Loucy (cell line): ENCODE measurements around the gene APC2.
"Not testable (repeated sequence)": the region's sequence is repeated elsewhere in the genome, so short reads cannot be mapped to it uniquely, and the experiment has no call there.

Experiments
- H2AFZ ChIP-seq: fragments of 200-600 bp; sonication (generic); 2 replicates; pipeline ENCODE4 v1.6.0; 2016; ENCODE audit warnings: antibody characterized with exemption, mild to moderate bottlenecking, low read length, moderate library complexity
- H3F3A ChIP-seq: fragments of 200-600 bp; 2 replicates; pipeline ENCODE4 v1.6.0; 2016; ENCODE audit warnings: antibody characterized with exemption, low read depth, mild to moderate bottlenecking
- H3K27me3 ChIP-seq: fragments of 200-600 bp; sonication (generic); 2 replicates; pipeline ENCODE4 v1.6.1; 2014; ENCODE audit warnings: low read length, mild to moderate bottlenecking; ENCODE audit not compliant: insufficient read depth, poor library complexity, severe bottlenecking
- H3K36me3 ChIP-seq: fragments of 200-600 bp; sonication (generic); 2 replicates; pipeline ENCODE4 v1.6.1; 2016; ENCODE audit warnings: low read length; ENCODE audit not compliant: insufficient read depth
- H3K4me1 ChIP-seq: fragments of 200-600 bp; sonication (generic); 2 replicates; pipeline ENCODE4 v1.5.1; 2014; ENCODE audit warnings: low read length, mild to moderate bottlenecking; ENCODE audit not compliant: insufficient read depth, poor library complexity, severe bottlenecking
- H3K4me2 ChIP-seq: fragments of 200-600 bp; sonication (generic); 2 replicates; pipeline ENCODE4 v1.6.0; 2014; ENCODE audit warnings: antibody characterized with exemption, low read length, low read depth, mild to moderate bottlenecking; ENCODE audit not compliant: poor library complexity, severe bottlenecking
- H3K4me3 ChIP-seq: fragments of 200-600 bp; sonication (generic); 2 replicates; pipeline ENCODE4 v1.5.1; 2014; ENCODE audit warnings: low read length, mild to moderate bottlenecking, mixed read lengths; ENCODE audit not compliant: poor library complexity, severe bottlenecking
- H3K79me2 ChIP-seq: fragments of 200-600 bp; sonication (generic); 2 replicates; pipeline ENCODE4 v1.6.1; 2014; ENCODE audit warnings: low read length; ENCODE audit not compliant: insufficient read depth
- H3K9ac ChIP-seq: fragments of 200-600 bp; sonication (generic); 2 replicates; pipeline ENCODE4 v1.6.0; 2014; ENCODE audit warnings: mild to moderate bottlenecking, low read depth, low read length, moderate library complexity; ENCODE audit not compliant: poor library complexity, severe bottlenecking
- H3K9me2 ChIP-seq: fragments of 200-600 bp; sonication (generic); replicated peaks from 2 replicates; pipeline ENCODE4 v1.6.1; 2016; ENCODE audit warnings: low read depth, low read length, mixed read lengths
- H3K9me3 ChIP-seq: fragments of 200-600 bp; sonication (generic); 2 replicates; pipeline ENCODE4 v1.6.1; 2014; ENCODE audit warnings: mild to moderate bottlenecking, antibody characterized with exemption, low read length, low read depth; ENCODE audit not compliant: insufficient read depth
- H4K20me1 ChIP-seq: fragments of 200-600 bp; sonication (generic); 2 replicates; pipeline ENCODE4 v1.6.0; 2014; ENCODE audit warnings: antibody characterized with exemption, low read length, mild to moderate bottlenecking; ENCODE audit not compliant: insufficient read depth, poor library complexity, severe bottlenecking
- EZH2phosphoT487 ChIP-seq: fragments of 200-600 bp; IDR thresholded peaks from 2 replicates; pipeline ENCODE4 v1.6.1; 2018; ENCODE audit warnings: antibody characterized with exemption, mild to moderate bottlenecking, moderate library complexity, borderline replicate concordance
- TF ChIP-seq, protein P1 (sequence below): fragments of 200-600 bp; sonication (generic); conservative IDR thresholded peaks from 2 replicates; pipeline ENCODE4 v1.5.1; 2014; ENCODE audit warnings: mild to moderate bottlenecking, antibody characterized with exemption, low read length

The APC2 gene

GRCh38 chr19:1474011-1474764, 24.3 kb downstream of the APC2 start:
- Histone ChIP-seq H3K4me1 (peaks cover 7% of the 10 kb centered on the region), H3K4me2 (no peak overlapping the region), H3K9me2 (no peaks in the 10 kb centered on the region), H2AFZ (no peak overlapping the region), H3K79me2 (peaks cover 33% of the 10 kb centered on the region), H3K9me3 (no peaks in the 10 kb centered on the region), H3K36me3 (no peaks in the 10 kb centered on the region), H3K9ac (no peak overlapping the region), H3F3A (no peaks in the 10 kb centered on the region), H3K4me3 (no peak overlapping the region), H3K27me3 (no peaks in the 10 kb centered on the region), H4K20me1 (peaks cover 32% of the 10 kb centered on the region)
- no peak for TF ChIP-seq EZH2phosphoT487

DNA sequence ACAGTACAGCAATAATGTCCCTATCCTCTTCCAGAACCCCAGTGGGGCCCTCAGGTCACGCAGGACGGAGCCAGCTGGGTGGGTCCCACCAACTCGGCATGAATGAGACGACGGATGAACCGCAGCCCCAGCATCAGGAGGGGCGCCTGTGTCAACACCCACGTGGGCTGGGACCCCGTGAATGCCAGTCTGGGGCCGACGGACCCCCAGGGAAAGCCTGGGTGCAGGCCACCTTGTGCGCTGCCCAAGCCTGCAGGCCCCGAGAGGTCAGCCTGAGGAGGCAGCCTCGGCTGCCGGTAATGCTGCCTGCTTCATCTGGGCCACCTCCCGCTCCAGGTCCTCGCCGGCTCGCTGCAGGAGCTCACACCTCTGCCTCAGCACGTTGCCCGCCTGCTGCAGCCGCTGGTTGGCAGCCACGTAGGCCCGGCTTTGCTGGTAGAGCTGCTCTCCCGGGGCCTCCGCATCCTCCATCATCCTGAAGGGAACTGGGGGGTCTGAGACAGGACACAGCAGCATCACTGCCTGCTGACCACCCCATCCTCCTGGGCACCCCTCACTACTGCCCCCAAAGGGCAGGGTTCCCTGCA, 24.9 kb downstream of the APC2 start:
- H3K4me2 ChIP-seq, result no peak overlapping the region
- H2AFZ ChIP-seq, result no peak overlapping the region
- no peak overlapping the region for H3K9ac ChIP-seq
- peaks cover 33% of the 10 kb centered on the region for H3K79me2 ChIP-seq
- no peaks in the 10 kb centered on the region for H3K36me3 ChIP-seq
- H3K4me1 ChIP-seq, result peaks cover 7% of the 10 kb centered on the region
- TF ChIP-seq EZH2phosphoT487, result no peak
- TF ChIP-seq, protein P1, sequence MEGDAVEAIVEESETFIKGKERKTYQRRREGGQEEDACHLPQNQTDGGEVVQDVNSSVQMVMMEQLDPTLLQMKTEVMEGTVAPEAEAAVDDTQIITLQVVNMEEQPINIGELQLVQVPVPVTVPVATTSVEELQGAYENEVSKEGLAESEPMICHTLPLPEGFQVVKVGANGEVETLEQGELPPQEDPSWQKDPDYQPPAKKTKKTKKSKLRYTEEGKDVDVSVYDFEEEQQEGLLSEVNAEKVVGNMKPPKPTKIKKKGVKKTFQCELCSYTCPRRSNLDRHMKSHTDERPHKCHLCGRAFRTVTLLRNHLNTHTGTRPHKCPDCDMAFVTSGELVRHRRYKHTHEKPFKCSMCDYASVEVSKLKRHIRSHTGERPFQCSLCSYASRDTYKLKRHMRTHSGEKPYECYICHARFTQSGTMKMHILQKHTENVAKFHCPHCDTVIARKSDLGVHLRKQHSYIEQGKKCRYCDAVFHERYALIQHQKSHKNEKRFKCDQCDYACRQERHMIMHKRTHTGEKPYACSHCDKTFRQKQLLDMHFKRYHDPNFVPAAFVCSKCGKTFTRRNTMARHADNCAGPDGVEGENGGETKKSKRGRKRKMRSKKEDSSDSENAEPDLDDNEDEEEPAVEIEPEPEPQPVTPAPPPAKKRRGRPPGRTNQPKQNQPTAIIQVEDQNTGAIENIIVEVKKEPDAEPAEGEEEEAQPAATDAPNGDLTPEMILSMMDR, result no peak
- no peaks in the 10 kb centered on the region for H3K27me3 ChIP-seq
- no peaks in the 10 kb centered on the region for H3K9me2 ChIP-seq
- no peak overlapping the region for H3K4me3 ChIP-seq
- H3K9me3 ChIP-seq, result no peaks in the 10 kb centered on the region
- H4K20me1 ChIP-seq, result peaks cover 32% of the 10 kb centered on the region
- no peaks in the 10 kb centered on the region for H3F3A ChIP-seq

DNA sequence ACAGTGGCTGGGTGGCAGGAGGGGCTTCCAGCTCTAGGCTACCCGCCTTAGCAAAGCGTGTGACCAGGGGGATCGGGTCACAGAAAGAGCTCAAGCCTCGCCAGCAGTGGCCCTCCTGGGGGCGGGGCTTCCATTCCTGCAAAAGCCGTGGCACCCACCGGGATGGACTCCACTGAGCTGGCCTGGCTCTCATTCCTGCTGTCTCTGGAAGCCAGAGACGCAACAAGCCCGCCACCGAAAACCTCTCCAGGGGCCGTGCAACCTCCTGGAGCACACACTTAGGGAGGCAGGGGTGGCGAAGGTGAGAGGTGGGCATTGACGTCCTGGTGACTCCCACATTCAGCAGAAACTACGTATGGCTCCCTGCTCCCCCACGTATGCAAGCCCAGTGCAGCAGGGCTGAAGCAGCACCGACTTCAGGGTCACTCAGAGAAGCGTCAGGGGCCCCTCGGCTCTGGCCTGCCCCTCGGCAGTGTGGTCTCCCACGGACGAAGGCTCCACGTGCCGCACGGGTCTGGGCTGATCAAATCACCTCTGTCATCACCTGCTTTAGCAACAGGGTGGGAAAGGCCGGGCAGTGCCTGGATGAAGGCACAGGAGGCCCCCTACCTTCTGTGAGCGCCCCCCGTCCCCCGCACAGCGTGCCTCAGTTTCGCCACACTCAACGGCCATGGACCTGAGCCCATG, 26.0 kb downstream of the APC2 start:
- H3K27me3 ChIP-seq, result no peaks in the 10 kb centered on the region
- no peaks in the 10 kb centered on the region for H3F3A ChIP-seq
- H3K79me2 ChIP-seq, result peaks cover 33% of the 10 kb centered on the region
- no peaks in the 10 kb centered on the region for H3K36me3 ChIP-seq
- no peak overlapping the region for H2AFZ ChIP-seq
- no peak overlapping the region for H3K4me3 ChIP-seq
- H4K20me1 ChIP-seq, result peaks cover 26% of the 10 kb centered on the region
- no peak overlapping the region for H3K4me2 ChIP-seq
- TF ChIP-seq, protein P1, result no peak
- TF ChIP-seq EZH2phosphoT487, result no peak
- no peaks in the 10 kb centered on the region for H3K9me2 ChIP-seq
- H3K4me1 ChIP-seq, result peaks cover 11% of the 10 kb centered on the region
- H3K9me3 ChIP-seq, result no peaks in the 10 kb centered on the region
- H3K9ac ChIP-seq, result no peak overlapping the region

DNA sequence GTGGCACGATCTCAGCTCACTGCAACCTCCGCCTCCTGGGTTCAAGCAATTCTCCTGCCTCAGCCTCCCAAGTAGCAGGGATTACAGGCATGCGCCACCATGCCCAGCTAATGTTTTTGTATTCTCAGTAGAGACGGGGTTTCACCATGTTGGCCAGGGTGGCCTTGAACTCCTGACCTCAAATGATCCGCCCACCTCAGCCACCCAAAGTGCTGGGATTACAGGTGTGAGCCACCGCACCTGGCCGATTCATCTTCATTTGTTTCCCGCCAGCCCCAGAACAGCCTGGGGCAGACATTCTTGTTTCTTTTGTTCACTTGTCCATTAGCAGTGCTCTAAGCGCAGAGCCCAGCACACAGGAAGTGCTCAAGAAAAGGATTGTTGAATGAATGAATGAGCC, 27.1 kb downstream of the APC2 start:
- peaks cover 11% of the 10 kb centered on the region for H3K4me1 ChIP-seq
- not testable (repeated sequence) for H3K9me3 ChIP-seq, H3K27me3 ChIP-seq, H3K9me2 ChIP-seq, H3K9ac ChIP-seq, H3K36me3 ChIP-seq, H3F3A ChIP-seq, H2AFZ ChIP-seq
- peaks cover 18% of the 10 kb centered on the region for H4K20me1 ChIP-seq
- H3K4me2 ChIP-seq, result peak overlapping the region; percentile 46
- H3K79me2 ChIP-seq, result peaks cover 33% of the 10 kb centered on the region
- H3K4me3 ChIP-seq, result peak overlapping the region; percentile 30
